Karpas-422 (cell line): ENCODE measurements around the gene CPED1. TPM values are rescaled to one million over a fixed set of nuclear protein-coding genes. Genes with fewer than 3 reads are reported as not detected.

Experiments
- small RNA-seq: library from RNA; depleted of rRNA; stranded (forward); fragments of <200 nt; gene quantifications from one replicate; pipeline ENCODE3, GENCODE V24; 2014
- total RNA-seq: library from RNA; depleted of rRNA; stranded (reverse); fragments of >200 nt; shearing (Covaris generic); gene quantifications from 2 replicates; pipeline ENCODE4 v1.2.3, GENCODE V29; 2014; ENCODE audit warnings: low replicate concordance; rRNA removed

CPED1 gene
- total RNA-seq, 1 experiment from 2014 or later: 0.04 TPM

Small RNAs within 50 kb of the gene (small RNA-seq; reads per million reads assigned to genes)
- gene HMGN1P18: not detected
- not detected for gene RNA5SP240
- gene RNA5SP241: 0.16 reads per million
- not detected for gene RNU6-517P

Other genes with a start within 250 kb of the CPED1 start
- not detected in 2 replicates for gene TSPAN12, start 130.6 kb upstream of the CPED1 start, total RNA-seq
- gene ING3, start 37.9 kb upstream of the CPED1 start, total RNA-seq: 8.7 and 20.2 TPM in 2 replicates